Vagina (tissue), 2 donors: ENCODE data around the gene RNF187.

ENCODE experiments used
- CTCF ChIP-seq, 3 experiments: fragments of 450-650 bp in 2 of 3; fragments of 200-600 bp in 1 of 3; sonication (generic) in 1 of 3; IDR thresholded peaks; one replicate each; pipeline ENCODE4 v1.5.1; 2017 to 2019; ENCODE audit warnings: antibody characterized with exemption in 3 of 3, mild to moderate bottlenecking in 2 of 3, moderate library complexity in 2 of 3
- POLR2A ChIP-seq, 2 donors: fragments of 450-650 bp; IDR thresholded peaks; one replicate each; pipeline ENCODE4 v1.6.1; 2017; ENCODE audit warnings: antibody characterized with exemption in 2 of 2, mild to moderate bottlenecking in 2 of 2, moderate library complexity in 2 of 2

DNA sequence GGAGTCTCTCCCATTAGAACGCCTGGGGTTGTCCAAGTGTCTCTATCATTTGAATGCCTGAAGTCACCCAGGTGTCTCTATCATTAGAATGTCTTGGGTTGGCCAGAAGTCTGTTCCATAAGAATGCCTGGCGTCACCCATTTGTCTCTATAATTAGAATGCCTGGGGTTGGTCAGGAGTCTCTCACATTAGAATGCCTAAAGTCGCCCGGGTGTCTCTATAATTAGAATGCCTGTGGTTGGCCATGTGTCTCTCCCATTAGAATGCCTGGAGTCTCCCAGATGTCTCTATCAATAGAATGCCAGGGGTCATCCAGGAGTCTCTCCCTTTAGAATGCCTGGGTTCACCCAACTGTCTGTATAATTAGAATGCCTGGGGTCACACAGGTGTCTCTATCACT is 54.5 kb downstream of the RNF187 start:
- TF ChIP-seq POLR2A (IDR thresholded peaks at IDR 0.05), result no peak
- TF ChIP-seq CTCF (IDR thresholded peaks at IDR 0.05), result no peak
